Measurements from ENCODE around the gene GID8. TPM values are rescaled to one million over a fixed set of nuclear protein-coding genes. Genes with fewer than 3 reads are reported as not detected.
"Not testable (repeated sequence)": the region's sequence is repeated elsewhere in the genome, so short reads cannot be mapped to it uniquely, and the experiment has no call there.

GID8 gene
- total RNA-seq, 1 donor from 2014 or later: 69.2 TPM

- no peak overlapping the region for H3K4me3 ChIP-seq (ENCODE audit: low read depth, low read length)
- H3K36me3 ChIP-seq (ENCODE audit: control insufficient read depth, insufficient read depth, low read length): no peaks in the 10 kb centered on the region
- H3K27me3 ChIP-seq (ENCODE audit: control insufficient read depth, insufficient read depth, low read length): no peaks in the 10 kb centered on the region
- no peak for DNase-seq (ENCODE audit: low read depth)
- FAIRE-seq: no peak
- TF ChIP-seq CTCF (IDR thresholded peaks at IDR 0.05; ENCODE audit: insufficient read depth, low read length, severe bottlenecking): no peak
These were observed 18.6 kb downstream of the GID8 start for GRCh38 chr20:62956387-62957135.

- DNase-seq (ENCODE audit: low read depth): no peak
- Histone ChIP-seq H3K36me3 (ENCODE audit: control insufficient read depth, insufficient read depth, low read length) (no peaks in the 10 kb centered on the region), H3K4me3 (ENCODE audit: low read depth, low read length) (no peak overlapping the region), H3K27me3 (ENCODE audit: control insufficient read depth, insufficient read depth, low read length) (no peaks in the 10 kb centered on the region)
- no peak for TF ChIP-seq CTCF (IDR thresholded peaks at IDR 0.05; ENCODE audit: insufficient read depth, low read length, severe bottlenecking)
- no peak for FAIRE-seq
These were observed 19.5 kb downstream of the GID8 start for GRCh38 chr20:62957136-62958117.

GRCh38 chr20:62958388-62959100 is 20.6 kb downstream of the GID8 start:
- FAIRE-seq (no peak), DNase-seq (ENCODE audit: low read depth) (no peak)
- Histone ChIP-seq H3K27me3 (ENCODE audit: control insufficient read depth, insufficient read depth, low read length) (no peaks in the 10 kb centered on the region), H3K36me3 (ENCODE audit: control insufficient read depth, insufficient read depth, low read length) (no peaks in the 10 kb centered on the region), H3K4me3 (ENCODE audit: low read depth, low read length) (no peak overlapping the region)
- no peak for TF ChIP-seq CTCF (IDR thresholded peaks at IDR 0.05; ENCODE audit: insufficient read depth, low read length, severe bottlenecking)

- FAIRE-seq: no peak
- DNase-seq (ENCODE audit: low read depth): no peak
- no peak overlapping the region for H3K4me3 ChIP-seq (ENCODE audit: low read depth, low read length)
- TF ChIP-seq CTCF (IDR thresholded peaks at IDR 0.05; ENCODE audit: insufficient read depth, low read length, severe bottlenecking): no peak
- no peaks in the 10 kb centered on the region for H3K27me3 ChIP-seq (ENCODE audit: control insufficient read depth, insufficient read depth, low read length)
- H3K36me3 ChIP-seq (ENCODE audit: control insufficient read depth, insufficient read depth, low read length): no peaks in the 10 kb centered on the region
These were observed 21.4 kb downstream of the GID8 start for GRCh38 chr20:62959101-62959971.

GRCh38 chr20:62959998-62960436 is 22.1 kb downstream of the GID8 start:
- TF ChIP-seq CTCF (IDR thresholded peaks at IDR 0.05; ENCODE audit: insufficient read depth, low read length, severe bottlenecking): no peak

GRCh38 chr20:62960446-62961309 is 22.7 kb downstream of the GID8 start:
- DNase-seq (ENCODE audit: low read depth); H3K27me3 ChIP-seq (ENCODE audit: control insufficient read depth, insufficient read depth, low read length); H3K36me3 ChIP-seq (ENCODE audit: control insufficient read depth, insufficient read depth, low read length); H3K4me3 ChIP-seq (ENCODE audit: low read depth, low read length); FAIRE-seq: not testable (repeated sequence)

More at GRCh38 chr20:62959998-62960436, 22.1 kb downstream of the GID8 start:
- peak; percentile 64 for FAIRE-seq
- H3K36me3 ChIP-seq (ENCODE audit: control insufficient read depth, insufficient read depth, low read length): no peaks in the 10 kb centered on the region
- no peaks in the 10 kb centered on the region for H3K27me3 ChIP-seq (ENCODE audit: control insufficient read depth, insufficient read depth, low read length)
- no peak overlapping the region for H3K4me3 ChIP-seq (ENCODE audit: low read depth, low read length)
- no peak for DNase-seq (ENCODE audit: low read depth)

Measured in bronchial epithelial cell (primary cell).